Activated CD8-positive, alpha-beta memory T cell treated with anti-CD3 and anti-CD28 coated beads for 36 hours (primary cell): ENCODE data around the gene HTR1E. TPM values are rescaled to one million over a fixed set of nuclear protein-coding genes. Genes with fewer than 3 reads are reported as not detected.
"Not testable (repeated sequence)": the region's sequence is repeated elsewhere in the genome, so short reads cannot be mapped to it uniquely, and the experiment has no call there.

Experiments
- CTCF ChIA-PET: fragments of 350-600 bp; sonication (Branson Sonifier 250); formaldehyde crosslinking; loops from one replicate; lab custom pipeline; 2021; ENCODE audit warnings: antibody characterized with exemption; lab: Charles Lee
- POLR2A ChIA-PET: fragments of 350-600 bp; sonication (Branson Sonifier 250); formaldehyde crosslinking; loops from one replicate; lab custom pipeline; 2021; ENCODE audit warnings: antibody characterized with exemption; lab: Charles Lee
- total RNA-seq, 2 experiments: library from RNA; stranded (reverse); gene quantifications; one replicate each; pipeline ENCODE4 v1.2.3, GENCODE V29; 2021

HTR1E gene
- total RNA-seq, 2 experiments from 2014 or later, result not detected

DNA sequence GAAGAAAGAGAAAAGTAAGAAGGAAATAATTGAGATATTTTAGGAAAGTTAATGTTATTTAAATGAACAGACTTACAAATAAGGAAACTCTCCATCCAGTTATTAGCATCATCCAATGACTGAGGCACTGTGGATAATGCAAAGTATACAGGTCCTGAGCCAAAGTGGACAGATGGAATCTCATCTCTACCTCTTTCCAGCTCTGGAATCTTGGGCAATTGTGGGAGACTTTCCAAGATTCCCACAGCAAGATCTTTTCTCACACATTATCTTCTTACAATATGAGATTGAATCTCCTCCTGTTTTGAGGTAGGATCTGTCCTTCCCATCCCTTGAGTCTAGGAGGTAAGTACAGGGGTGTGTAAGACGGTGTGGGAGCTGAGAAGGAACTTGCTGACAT is 28.9 kb downstream of the HTR1E start:
- ChIA-PET CTCF (no interaction called here), POLR2A (no interaction called here)

DNA sequence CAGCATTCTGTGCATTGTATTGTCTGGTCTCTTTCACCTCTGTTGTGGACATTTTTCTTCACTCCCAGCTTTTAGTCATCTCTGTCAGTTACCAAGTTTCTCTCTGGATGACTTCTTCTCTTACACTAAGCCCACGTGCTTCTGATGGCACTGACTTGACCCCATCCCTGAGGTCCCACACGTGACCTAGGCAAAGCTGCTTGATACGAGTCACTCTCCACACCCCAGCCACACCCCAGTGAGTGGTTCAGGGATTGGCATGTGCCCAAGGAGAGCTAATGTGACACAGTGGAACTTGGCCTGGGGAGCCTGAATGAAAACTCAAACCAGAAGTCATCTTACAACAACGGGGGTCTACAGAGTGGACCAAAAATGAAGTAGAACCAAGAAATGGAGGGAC is 32.2 kb downstream of the HTR1E start:
- CTCF ChIA-PET, result no interaction called here
- POLR2A ChIA-PET, result no interaction called here

DNA sequence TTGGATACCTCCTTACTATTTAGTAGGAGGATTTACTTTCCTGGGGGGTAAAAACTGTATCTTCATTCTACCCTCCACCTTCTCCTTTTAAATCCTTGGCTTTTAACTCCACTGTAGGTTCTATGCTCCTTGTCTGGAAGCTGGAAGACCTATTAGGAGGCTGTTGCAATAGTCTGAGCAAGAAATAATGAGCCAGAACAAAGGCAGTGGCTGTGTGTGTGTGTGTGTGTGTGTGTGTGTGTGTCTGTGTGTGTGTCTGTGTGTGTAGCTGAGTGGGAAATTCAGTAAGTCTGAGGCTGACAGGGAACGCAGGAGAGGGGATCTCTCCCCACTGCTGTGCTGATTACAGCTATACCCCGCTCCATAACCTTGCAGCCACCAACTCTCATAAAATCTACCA is 35.8 kb downstream of the HTR1E start:
- CTCF ChIA-PET, result no interaction called here

DNA sequence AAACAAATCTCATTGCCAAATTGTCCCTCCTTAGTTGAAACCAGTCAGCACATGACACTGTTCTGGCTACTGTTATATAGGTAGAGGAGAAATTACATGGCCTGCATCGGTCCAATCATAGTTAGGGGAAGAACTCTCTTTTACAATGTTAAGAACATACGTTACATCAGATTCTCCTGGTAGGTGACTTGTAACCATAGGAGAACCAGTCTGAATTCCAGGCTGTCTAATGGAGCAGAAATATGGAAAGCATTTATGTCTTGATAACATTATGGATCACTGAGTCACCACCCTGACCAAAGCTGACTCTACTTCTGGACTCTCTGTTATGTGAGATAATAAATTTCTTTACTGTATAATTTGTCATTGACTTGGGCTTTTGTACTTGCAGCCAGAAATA is 40.9 kb downstream of the HTR1E start:
- POLR2A ChIA-PET, result no interaction called here
- CTCF ChIA-PET, result no interaction called here

More for the DNA sequence above, 35.8 kb downstream of the HTR1E start:
- POLR2A ChIA-PET, result no interaction called here

DNA sequence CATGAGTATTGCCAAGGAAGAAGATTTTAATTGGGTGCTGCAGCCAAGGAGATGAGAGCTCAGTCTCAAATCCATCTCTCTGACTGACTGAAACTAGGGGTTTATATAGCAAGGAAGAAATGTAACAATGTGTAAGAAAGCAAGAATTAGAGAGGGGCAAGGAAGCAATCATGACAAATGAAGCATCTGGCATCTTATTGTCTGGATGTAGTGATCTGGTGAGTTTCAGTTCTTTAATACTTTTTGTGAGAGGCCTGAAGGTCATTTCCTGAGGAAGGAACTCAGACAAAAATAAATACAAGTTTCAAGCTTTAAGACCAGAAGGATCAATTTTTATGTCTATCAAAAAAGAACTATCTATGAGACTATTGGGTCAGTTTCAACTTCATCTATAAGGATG is 64.2 kb downstream of the HTR1E start:
- POLR2A ChIA-PET, result no interaction called here
- CTCF ChIA-PET, result no interaction called here

DNA sequence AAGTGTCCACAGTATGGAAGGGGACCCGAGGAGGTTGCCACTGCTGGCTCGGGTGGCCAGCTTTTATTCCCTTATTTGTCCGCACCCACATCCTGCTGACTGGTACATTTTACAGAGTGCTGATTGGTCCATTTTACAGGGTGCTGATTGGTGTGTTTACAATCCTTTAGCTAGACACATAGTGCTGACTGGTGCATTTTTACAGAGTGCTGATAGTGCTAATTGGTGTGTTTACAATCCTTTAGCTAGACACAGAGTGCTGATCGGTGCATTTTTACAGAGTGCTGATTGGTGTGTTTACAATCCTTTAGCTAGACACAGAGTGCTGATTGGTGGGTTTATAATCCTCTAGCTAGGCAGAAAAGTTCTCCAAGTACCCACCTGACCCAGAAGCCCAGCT is 65.1 kb downstream of the HTR1E start:
- CTCF ChIA-PET, POLR2A ChIA-PET: not testable (repeated sequence)

DNA sequence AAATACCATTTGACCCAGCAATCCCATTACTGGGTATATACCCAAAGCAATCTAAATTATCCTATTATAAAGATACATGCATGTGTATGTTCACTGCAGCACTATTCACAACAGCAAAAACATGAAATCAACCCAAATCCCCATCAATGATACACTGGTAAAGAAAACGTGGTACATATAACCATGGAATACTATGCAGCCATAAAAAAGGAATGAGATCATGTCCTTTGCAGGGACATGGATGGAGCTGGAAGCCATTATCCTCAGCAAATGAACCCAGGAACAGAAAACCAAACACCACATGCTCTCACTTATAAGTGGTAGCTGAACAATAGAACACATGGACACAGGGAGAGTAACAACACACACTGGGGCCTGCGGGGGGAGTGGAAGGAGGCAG is 69.2 kb downstream of the HTR1E start:
- POLR2A ChIA-PET, result not testable (repeated sequence)

DNA sequence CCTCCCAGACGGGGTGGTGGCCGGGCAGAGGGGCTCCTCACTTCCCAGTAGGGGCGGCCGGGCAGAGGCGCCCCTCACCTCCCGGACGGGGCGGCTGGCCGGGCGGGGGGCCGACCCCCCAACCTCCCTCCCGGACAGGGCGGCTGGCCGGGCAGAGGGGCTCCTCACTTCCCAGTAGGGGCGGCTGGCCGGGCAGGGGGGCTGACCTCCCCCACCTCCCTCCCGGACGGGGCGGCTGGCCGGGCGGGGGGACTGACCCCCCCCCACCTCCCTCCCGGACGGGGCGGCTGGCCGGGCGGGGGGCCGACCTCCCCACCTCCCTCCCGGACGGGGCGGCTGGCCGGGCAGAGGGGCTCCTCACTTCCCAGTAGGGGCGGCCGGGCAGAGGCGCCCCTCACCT is 72.3 kb downstream of the HTR1E start:
- POLR2A ChIA-PET, CTCF ChIA-PET: not testable (repeated sequence)

More for the DNA sequence above, 69.2 kb downstream of the HTR1E start:
- CTCF ChIA-PET, result not testable (repeated sequence)

DNA sequence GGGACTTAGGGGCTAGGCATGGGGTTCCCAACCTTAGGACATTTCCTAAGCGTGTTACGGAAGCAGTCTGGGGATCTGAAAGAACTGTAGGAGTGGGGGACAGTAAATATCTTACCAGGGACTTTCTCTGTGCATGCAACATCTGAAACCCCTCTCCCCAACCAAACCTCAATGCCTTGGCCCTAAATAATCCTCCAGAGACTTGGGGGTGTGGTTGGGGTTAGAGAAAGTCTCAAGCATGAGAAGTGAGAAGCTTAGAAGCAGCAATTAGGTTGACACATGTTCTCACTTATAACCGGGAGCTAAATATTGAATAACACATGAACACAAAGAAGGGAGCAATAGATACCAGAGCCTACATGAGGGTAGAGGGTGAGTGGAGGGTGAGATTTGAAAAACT is 74.7 kb downstream of the HTR1E start:
- CTCF ChIA-PET, result no interaction called here

DNA sequence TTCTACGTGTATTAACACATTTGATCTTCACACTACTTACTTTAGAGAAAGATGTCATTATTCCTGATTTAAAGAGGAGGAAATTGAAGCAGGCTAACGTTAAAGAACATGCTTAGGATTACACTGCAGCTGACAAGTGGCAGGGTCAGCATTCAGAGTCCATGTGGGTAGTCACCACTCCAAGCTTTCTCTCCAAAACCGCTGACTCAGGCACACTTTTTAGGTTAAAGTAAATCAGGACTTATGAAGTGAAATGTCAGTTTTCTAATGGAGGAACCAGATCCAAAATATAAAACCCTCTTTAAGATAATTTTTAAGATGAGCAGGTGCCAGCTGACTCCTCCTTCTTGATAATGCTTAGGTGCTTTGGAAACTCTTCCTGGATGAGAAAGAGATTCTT is 75.4 kb downstream of the HTR1E start:
- CTCF ChIA-PET, result no interaction called here
- POLR2A ChIA-PET, result no interaction called here

More for the DNA sequence above, 74.7 kb downstream of the HTR1E start:
- POLR2A ChIA-PET, result no interaction called here

DNA sequence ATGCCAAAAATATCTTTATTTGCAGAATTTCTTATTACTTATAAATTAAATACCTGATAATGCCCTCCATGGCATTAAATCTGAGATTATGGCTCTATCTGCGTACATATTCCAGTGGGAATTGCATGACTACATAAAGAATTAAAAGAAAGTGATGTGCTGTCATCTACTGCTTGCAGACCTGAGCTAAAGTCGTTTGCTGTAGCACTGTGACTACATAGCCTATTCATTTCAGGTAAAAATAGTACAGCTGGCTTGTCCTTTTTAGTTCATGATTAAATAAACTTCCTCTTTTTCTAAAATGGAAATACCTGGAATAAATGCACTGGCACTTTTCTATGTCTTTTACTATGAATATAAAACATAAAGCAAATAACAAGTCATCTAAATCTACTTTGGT is 79.4 kb downstream of the HTR1E start:
- ChIA-PET CTCF (no interaction called here), POLR2A (no interaction called here)

DNA sequence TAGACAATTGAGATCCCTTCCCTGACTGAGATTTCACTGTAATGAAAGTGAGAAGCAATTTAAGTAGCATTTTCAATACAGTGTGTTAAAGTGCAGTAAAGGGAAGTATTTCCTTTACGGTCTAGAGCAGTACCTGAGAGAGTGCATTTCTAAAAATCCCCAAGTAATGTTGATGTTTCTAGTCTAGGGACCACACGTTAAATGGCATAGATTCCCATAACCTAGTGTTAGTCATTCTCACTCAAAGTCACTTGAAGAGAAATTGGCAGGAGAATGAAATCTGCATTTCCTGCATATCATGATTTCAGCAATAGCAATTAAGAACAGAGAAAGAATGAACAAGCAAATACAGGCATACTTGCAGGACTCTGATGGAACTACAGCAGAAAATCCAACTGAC is 89.7 kb downstream of the HTR1E start:
- CTCF ChIA-PET, result no interaction called here
- POLR2A ChIA-PET, result no interaction called here

DNA sequence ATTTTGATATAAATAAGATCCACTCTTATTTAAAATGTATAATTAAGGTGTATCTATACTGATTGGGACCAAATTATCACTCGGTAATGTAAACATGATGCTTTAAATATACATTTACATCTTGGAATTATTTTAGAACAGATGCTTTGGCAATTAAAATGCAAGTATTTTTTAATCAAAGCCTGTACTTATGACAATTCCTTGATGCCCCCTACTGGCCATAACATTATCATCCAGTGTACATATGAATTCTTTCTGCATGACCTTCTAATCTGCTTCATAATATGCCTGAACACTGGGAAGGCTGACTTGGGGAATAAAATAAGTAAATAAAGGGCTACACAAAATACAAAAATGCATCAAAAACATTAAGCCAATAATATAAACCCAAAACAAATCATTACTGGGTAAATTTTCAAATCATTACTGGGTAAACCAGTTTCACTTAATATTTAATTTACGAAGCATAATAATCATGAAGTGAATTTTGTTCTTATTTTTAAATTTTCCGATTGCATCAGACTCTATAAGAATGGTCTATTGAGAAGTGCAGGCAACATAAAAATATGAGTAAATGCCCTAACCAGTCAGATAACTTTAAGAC is 92.5 kb downstream of the HTR1E start:
- ChIA-PET POLR2A (no interaction called here), CTCF (no interaction called here)

DNA sequence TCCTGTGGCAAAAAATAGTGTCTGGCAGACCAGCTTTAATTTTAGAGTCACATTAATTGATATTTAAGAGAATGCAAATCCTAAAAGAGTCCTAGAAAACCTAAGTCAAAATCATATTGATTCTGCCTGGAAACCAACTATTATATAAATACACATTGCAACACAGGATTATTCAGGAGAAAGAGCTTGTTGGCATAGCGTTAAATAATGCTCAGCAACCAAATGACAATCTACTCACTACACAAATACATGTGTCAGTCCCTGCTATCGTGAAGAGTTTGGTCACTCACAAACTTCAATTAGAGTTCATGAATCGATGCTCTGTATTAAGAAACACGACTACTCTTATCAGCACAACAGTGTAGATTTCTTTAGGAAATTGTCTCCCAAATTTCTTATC is 103.4 kb downstream of the HTR1E start:
- CTCF ChIA-PET, result no interaction called here
- POLR2A ChIA-PET, result no interaction called here

DNA sequence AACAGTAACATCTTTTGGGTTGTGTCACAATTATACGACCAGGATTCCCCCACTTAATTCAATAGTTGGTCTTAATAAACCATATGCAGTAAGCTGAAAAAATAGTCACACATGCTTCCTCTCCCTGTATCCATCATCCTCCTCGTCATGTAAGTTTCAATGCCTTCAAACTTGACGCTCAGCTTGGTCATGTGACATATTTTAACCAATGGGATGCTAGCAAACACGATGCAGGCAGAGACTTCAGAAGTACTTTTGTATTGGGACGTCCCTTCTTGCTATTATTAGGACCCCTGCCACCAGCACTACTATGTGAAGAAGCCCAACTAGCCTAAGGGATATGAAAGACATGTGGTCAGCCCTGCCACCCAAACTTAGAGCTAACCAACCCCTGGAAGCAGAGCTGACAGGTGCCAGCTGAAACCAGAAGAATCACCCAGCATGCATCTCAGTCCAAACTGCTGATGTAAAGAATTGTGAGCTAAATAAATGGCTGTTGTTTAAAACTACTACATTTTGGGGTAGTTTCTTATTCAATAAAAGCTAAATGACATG is 108.3 kb downstream of the HTR1E start:
- POLR2A ChIA-PET, result no interaction called here
- CTCF ChIA-PET, result no interaction called here

DNA sequence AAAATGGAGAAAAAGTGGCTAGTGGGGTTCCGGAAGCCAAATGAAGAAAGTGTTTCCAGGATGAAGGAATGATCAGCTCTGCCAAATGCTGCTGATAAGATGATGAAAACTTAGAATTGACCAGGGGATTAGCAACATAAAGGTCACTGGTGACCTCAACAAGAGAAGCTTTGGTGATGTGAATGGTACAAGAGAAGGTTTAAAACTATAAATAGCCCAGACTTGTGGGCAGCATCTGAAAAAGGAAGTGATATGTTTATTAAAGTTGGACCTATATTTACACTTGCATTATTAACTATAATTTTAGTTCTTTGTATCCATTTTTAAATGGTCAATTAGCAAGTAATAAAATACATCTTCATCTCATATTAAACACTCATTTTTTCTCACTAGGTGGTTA is 112.5 kb downstream of the HTR1E start:
- POLR2A ChIA-PET, result no interaction called here
- CTCF ChIA-PET, result no interaction called here

DNA sequence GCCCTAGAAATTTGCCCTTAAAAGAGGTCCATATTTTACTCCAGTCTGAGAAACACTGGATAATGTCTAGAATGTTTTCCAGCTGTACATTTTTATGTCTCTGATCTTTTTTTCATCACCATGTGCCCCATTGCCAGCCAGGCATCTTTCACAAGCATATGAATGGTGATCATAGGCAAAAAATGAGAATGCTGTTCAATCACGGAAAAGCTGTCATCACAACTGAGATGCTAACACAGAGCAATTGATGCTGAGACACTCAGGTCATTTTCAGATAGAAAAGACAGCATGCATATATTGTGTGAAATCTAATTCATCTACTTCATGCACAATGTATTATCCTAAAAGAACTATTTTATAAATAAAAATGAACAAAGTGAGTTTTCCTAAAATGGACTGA is 116.0 kb downstream of the HTR1E start:
- ChIA-PET CTCF (no interaction called here), POLR2A (no interaction called here)

DNA sequence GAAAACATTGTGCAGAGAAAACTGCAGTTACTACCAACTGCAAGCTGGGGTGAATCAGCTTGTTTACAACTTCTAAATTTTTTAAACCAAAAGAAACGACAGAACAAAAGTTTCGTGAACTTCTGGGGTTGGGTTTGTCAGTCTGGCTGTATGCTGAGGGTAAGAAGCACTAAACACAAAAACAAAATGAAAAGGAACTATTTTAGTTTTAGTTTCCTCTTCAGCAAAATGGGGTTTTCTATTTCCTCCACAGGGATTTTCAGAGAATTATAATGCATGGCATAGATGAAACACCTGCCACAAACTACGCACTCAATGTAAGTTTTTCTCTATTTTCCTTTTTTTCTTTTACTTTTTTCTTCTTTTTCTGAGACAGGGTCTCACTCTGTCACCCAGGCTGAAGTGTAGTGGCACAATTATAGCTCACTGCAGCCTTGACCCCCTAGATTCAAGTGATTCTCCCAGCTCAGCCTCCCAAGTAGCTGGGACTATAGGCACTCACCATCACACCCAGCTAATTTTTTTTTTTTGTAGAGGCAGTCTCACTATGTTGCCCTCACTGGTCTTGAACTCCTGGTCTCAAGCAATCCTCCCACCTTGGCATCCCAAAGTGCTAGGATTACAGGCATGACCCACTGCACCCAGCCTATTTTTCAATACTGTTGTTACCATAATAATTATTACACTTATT is 117.0 kb downstream of the HTR1E start:
- ChIA-PET CTCF (no interaction called here), POLR2A (no interaction called here)

DNA sequence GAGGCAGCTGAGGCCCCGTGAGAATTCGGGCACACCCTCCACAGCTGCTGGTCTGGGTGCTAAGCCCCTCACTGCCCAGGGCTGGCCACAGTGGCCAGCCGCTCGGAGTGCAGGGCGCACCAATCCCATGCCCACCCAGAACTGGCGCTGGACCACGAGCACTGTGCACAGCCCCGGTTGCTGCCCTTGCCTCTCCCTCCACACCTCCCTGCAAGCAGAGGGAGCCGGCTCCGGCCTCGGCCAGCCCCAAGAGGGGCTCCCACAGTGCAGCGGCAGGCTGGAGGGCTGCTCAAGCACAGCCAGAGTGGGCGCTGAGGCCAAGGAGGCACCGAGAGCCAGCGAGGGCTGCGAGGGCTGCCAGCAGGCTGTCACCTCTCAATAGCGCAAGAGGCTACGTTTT is 122.6 kb downstream of the HTR1E start:
- POLR2A ChIA-PET, result no interaction called here
- CTCF ChIA-PET, result no interaction called here

DNA sequence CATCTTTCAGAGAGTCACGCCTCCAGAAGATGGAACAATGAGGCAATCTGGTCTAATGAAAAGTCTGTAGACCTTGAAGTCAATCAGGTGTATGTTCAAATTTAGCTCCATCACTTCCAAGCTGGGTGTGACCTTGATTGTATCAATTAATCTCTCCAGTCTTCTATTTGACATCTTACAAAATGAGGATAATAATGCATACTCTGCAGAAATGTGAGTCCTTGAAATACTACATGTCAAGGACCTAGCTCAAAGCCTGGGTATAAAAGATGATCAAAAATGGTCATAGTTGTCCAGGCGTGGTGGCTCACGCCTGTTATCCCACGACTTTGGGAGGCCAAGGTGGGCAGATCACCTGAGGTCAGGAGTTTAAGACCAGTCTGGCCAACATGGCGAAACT is 127.8 kb downstream of the HTR1E start:
- ChIA-PET POLR2A (no interaction called here), CTCF (interaction anchor here (1.3 kb wide), 1 partner anchor 75 kb away, joined by 3 read pairs; no protein-coding TSS in a partner anchor)
